Small intestine (tissue), 7 donors: ENCODE data around the gene TLCD4. TPM values are rescaled to one million over a fixed set of nuclear protein-coding genes. Genes with fewer than 3 reads are reported as not detected.
"Not testable (repeated sequence)": the region's sequence is repeated elsewhere in the genome, so short reads cannot be mapped to it uniquely, and the experiment has no call there.

Source experiments
- DNase-seq, 2 donors: peaks; one replicate each; pipeline versions ENCODE4 v3.0.0 to v3.0.0-alpha.2; 2013
- FAIRE-seq: peaks from 2 replicates; lab custom pipeline; 2012; peaks lifted over from hg19 to GRCh38; lab: Jason Lieb, UNC
- H3K27ac ChIP-seq, 3 donors: one replicate each; pipeline ENCODE4 v1.5.1; 2013; ENCODE audit warnings: low read length in 2 of 3, mild to moderate bottlenecking in 2 of 3, control low read depth in 1 of 3, inconsistent platforms in 1 of 3, low read depth in 1 of 3, moderate library complexity in 1 of 3
- H3K27me3 ChIP-seq, 3 donors: one replicate each; pipeline ENCODE4 v1.6.1; 2013; ENCODE audit warnings: low read length in 3 of 3, inconsistent platforms in 1 of 3; ENCODE audit not compliant: control insufficient read depth in 3 of 3, insufficient read depth in 3 of 3
- H3K36me3 ChIP-seq, 3 donors: one replicate each; pipeline ENCODE4 v1.6.1; 2013; ENCODE audit warnings: low read length in 3 of 3, inconsistent platforms in 1 of 3, low read depth in 1 of 3, mild to moderate bottlenecking in 1 of 3, moderate library complexity in 1 of 3; ENCODE audit not compliant: control insufficient read depth in 3 of 3, insufficient read depth in 2 of 3
- H3K4me1 ChIP-seq, 3 donors: one replicate each; pipeline ENCODE4 v1.6.1; 2013; ENCODE audit warnings: low read length in 2 of 3, inconsistent platforms in 1 of 3, low read depth in 1 of 3, mild to moderate bottlenecking in 1 of 3, moderate library complexity in 1 of 3; ENCODE audit not compliant: control insufficient read depth in 3 of 3, insufficient read depth in 2 of 3
- H3K4me3 ChIP-seq, 3 donors: one replicate each; pipeline ENCODE4 v1.5.1; 2013; ENCODE audit warnings: low read length in 3 of 3, control low read depth in 1 of 3, inconsistent platforms in 1 of 3, low read depth in 1 of 3, mild to moderate bottlenecking in 1 of 3, moderate library complexity in 1 of 3
- H3K9me3 ChIP-seq, 2 donors: one replicate each; pipeline ENCODE4 v1.6.1; 2013; ENCODE audit warnings: low read depth in 1 of 2, low read length in 1 of 2; ENCODE audit not compliant: control insufficient read depth in 2 of 2, insufficient read depth in 1 of 2
- WGBS, 3 donors: extraction: QIAGEN DNeasy Blood & Tissue Kit; methylation state at CpG; one replicate each; pipeline ENCODE4 v1.1.7; 2013; 5-methylcytosine and 5-hydroxymethylcytosine counted together
- polyA plus RNA-seq, 4 donors: library from polyadenylated mRNA; stranded (reverse) in 3 of 4; unstranded in 1 of 4; fragments of 200-250 nt in 3 of 4; fragments of 120-200 nt in 1 of 4; gene quantifications; one replicate each; pipeline versions ENCODE4 v1.2.1 to v1.2.3, GENCODE V29; 2013
- donor health status: healthy with polysubstance abuse.
- donor health status: control.
- donor health status: control.
- donor health status: Bipolar disorder and iron deficiency.
- donor health status: healthy.

Gene TLCD4
- polyA plus RNA-seq, 4 donors = 1.9 to 13.1 (median 3.9) TPM

- Histone ChIP-seq H3K4me1 (no peaks in the 10 kb centered on the region), H3K27me3 (no peaks in the 10 kb centered on the region), H3K36me3 (no peaks in the 10 kb centered on the region), H3K9me3 (no peaks in the 10 kb centered on the region), H3K27ac (no peak overlapping the region), H3K4me3 (no peak overlapping the region)
- DNase-seq = no peak
- FAIRE-seq = no peak
- WGBS, 3 donors = 98 to 100% (median 100%) methylated on average over 1 of the region's 1 CpG
Observed at GRCh38 chr1:95132762-95133161, 15.6 kb downstream of the TLCD4 start.

GRCh38 chr1:95133687-95134086 lies 16.5 kb downstream of the TLCD4 start:
- no peak overlapping the region for H3K27ac ChIP-seq
- no peaks in the 10 kb centered on the region for H3K27me3 ChIP-seq
- H3K9me3 ChIP-seq = no peaks in the 10 kb centered on the region
- no peak for FAIRE-seq
- H3K36me3 ChIP-seq = no peaks in the 10 kb centered on the region
- no peak overlapping the region for H3K4me3 ChIP-seq
- no peaks in the 10 kb centered on the region for H3K4me1 ChIP-seq
- DNase-seq = no peak

GRCh38 chr1:95138223-95138622 lies 21.1 kb downstream of the TLCD4 start:
- no peaks in the 10 kb centered on the region for H3K27me3 ChIP-seq
- no peak for DNase-seq
- H3K9me3 ChIP-seq = no peaks in the 10 kb centered on the region
- H3K4me1 ChIP-seq = no peaks in the 10 kb centered on the region
- no peaks in the 10 kb centered on the region for H3K36me3 ChIP-seq
- H3K4me3 ChIP-seq = no peak overlapping the region
- no peak for FAIRE-seq
- no peak overlapping the region for H3K27ac ChIP-seq

- H3K9me3 ChIP-seq = no peaks in the 10 kb centered on the region
- H3K27ac ChIP-seq = no peak overlapping the region
- no peaks in the 10 kb centered on the region for H3K4me1 ChIP-seq
- 73 to 100% (median 88%) methylated on average over 1 of the region's 1 CpG for WGBS, 3 donors
- DNase-seq (no peak), FAIRE-seq (no peak)
- no peak overlapping the region for H3K4me3 ChIP-seq
- H3K36me3 ChIP-seq = no peaks in the 10 kb centered on the region
- H3K27me3 ChIP-seq = no peaks in the 10 kb centered on the region
Observed at GRCh38 chr1:95139039-95139438, 21.9 kb downstream of the TLCD4 start.

- Histone ChIP-seq H3K4me3 (no peak overlapping the region), H3K36me3 (no peaks in the 10 kb centered on the region), H3K27ac (no peak overlapping the region), H3K9me3 (no peaks in the 10 kb centered on the region), H3K27me3 (no peaks in the 10 kb centered on the region), H3K4me1 (no peaks in the 10 kb centered on the region)
- DNase-seq (no peak), FAIRE-seq (no peak)
Observed at GRCh38 chr1:95140791-95141190, 23.6 kb downstream of the TLCD4 start.

- Histone ChIP-seq H3K36me3 (no peaks in the 10 kb centered on the region), H3K4me3 (no peak overlapping the region), H3K27ac (no peak overlapping the region), H3K4me1 (no peaks in the 10 kb centered on the region), H3K27me3 (no peaks in the 10 kb centered on the region), H3K9me3 (no peaks in the 10 kb centered on the region)
- 66 to 89% (median 77%) methylated on average over 1 of the region's 1 CpG for WGBS, 3 donors
- no peak for DNase-seq
- FAIRE-seq = no peak
Observed at GRCh38 chr1:95145493-95145892, 28.3 kb downstream of the TLCD4 start.

- no peak for FAIRE-seq
Observed at GRCh38 chr1:95146637-95147036, 29.5 kb downstream of the TLCD4 start.

GRCh38 chr1:95154096-95154495 lies 36.9 kb downstream of the TLCD4 start:
- no peak for FAIRE-seq
- H3K27me3 ChIP-seq = no peaks in the 10 kb centered on the region
- 43 to 78% (median 67%) methylated on average over 1 of the region's 1 CpG for WGBS, 3 donors
- no peaks in the 10 kb centered on the region for H3K9me3 ChIP-seq
- H3K36me3 ChIP-seq = no peaks in the 10 kb centered on the region
- no peak overlapping the region for H3K4me3 ChIP-seq
- DNase-seq = no peak
- no peaks in the 10 kb centered on the region for H3K4me1 ChIP-seq
- H3K27ac ChIP-seq = no peak overlapping the region

More at GRCh38 chr1:95146637-95147036, 29.5 kb downstream of the TLCD4 start:
- Histone ChIP-seq H3K9me3 (no peaks in the 10 kb centered on the region), H3K36me3 (no peaks in the 10 kb centered on the region), H3K27ac (no peak overlapping the region), H3K4me1 (no peaks in the 10 kb centered on the region), H3K27me3 (no peaks in the 10 kb centered on the region), H3K4me3 (no peak overlapping the region)
- DNase-seq = no peak

- not testable (repeated sequence) for FAIRE-seq, H3K27ac ChIP-seq, DNase-seq, H3K4me3 ChIP-seq, H3K27me3 ChIP-seq, H3K4me1 ChIP-seq, H3K36me3 ChIP-seq
- H3K9me3 ChIP-seq = peaks cover 0 to 10% of the 10 kb centered on the region in 2 donors
- 95 to 96% (median 96%) methylated on average over 6 of the region's 6 CpGs for WGBS, 3 donors
Observed at GRCh38 chr1:95165569-95165968, 48.4 kb downstream of the TLCD4 start.
